NCI-H510A treated with DMSO at 0.1 percent for 48 hours (cell line): ENCODE data around the gene RGS19.
"Not testable (repeated sequence)": the region's sequence is repeated elsewhere in the genome, so short reads cannot be mapped to it uniquely, and the experiment has no call there.

Experiments used
- DNase-seq: peaks from one replicate; lab custom pipeline; 2025; lab: John Stamatoyannopoulos, UW

Gene RGS19

GRCh38 chr20:64095455-64095854 lies 16.1 kb upstream of the RGS19 start:
- no peak for DNase-seq

- DNase-seq = no peak
Observed at GRCh38 chr20:64093013-64093503, 13.7 kb upstream of the RGS19 start.

GRCh38 chr20:64092258-64093012 lies 13.1 kb upstream of the RGS19 start:
- no peak for DNase-seq

- no peak for DNase-seq
Observed at GRCh38 chr20:64091770-64092169, 12.5 kb upstream of the RGS19 start.

GRCh38 chr20:64091340-64091739 lies 12.0 kb upstream of the RGS19 start:
- no peak for DNase-seq

- DNase-seq = no peak
Observed at GRCh38 chr20:64090165-64090564, 10.8 kb upstream of the RGS19 start.

- DNase-seq = not testable (repeated sequence)
Observed at GRCh38 chr20:64088586-64088985, 9.3 kb upstream of the RGS19 start.

- DNase-seq = not testable (repeated sequence)
Observed at GRCh38 chr20:64087226-64087825, 8.0 kb upstream of the RGS19 start.

- DNase-seq = no peak
Observed at GRCh38 chr20:64086801-64087200, 7.5 kb upstream of the RGS19 start.

- no peak for DNase-seq
Observed at GRCh38 chr20:64084685-64085152, 5.4 kb upstream of the RGS19 start.

GRCh38 chr20:64083804-64084684 lies 4.7 kb upstream of the RGS19 start, which contains the start of gene LKAAEAR1:
Gene LKAAEAR1, minus strand, starts transcription at chr20:64084398. Its CDS starts 179 bp downstream, at chr20:64084219.
- no peak for DNase-seq

GRCh38 chr20:64083378-64083803 lies 4.1 kb upstream of the RGS19 start:
- DNase-seq = peak; percentile 54

GRCh38 chr20:64082820-64083377 lies 3.6 kb upstream of the RGS19 start:
- no peak for DNase-seq

GRCh38 chr20:64082126-64082731 lies 2.9 kb upstream of the RGS19 start:
- no peak for DNase-seq

GRCh38 chr20:64081624-64081964 lies 2.3 kb upstream of the RGS19 start:
- no peak for DNase-seq

GRCh38 chr20:64080813-64081623 lies 1.7 kb upstream of the RGS19 start:
- no peak for DNase-seq

- no peak for DNase-seq
Observed at GRCh38 chr20:64080013-64080812, 895 bp upstream of the RGS19 start, which contains the start of gene OPRL1. Gene OPRL1, plus strand, starts transcription at chr20:64080082. Its CDS starts 12,639 bp downstream, at chr20:64092721.

GRCh38 chr20:64078934-64079272 lies 415 bp downstream of the RGS19 start:
- DNase-seq = no peak

- DNase-seq = no peak
Observed at GRCh38 chr20:64077876-64078551, 1.3 kb downstream of the RGS19 start.
